Measurements from ENCODE around the gene SNX3. TPM values are rescaled to one million over a fixed set of nuclear protein-coding genes. Genes with fewer than 3 reads are reported as not detected.
"Not testable (repeated sequence)": the region's sequence is repeated elsewhere in the genome, so short reads cannot be mapped to it uniquely, and the experiment has no call there.

SNX3 gene
- 67.8 and 122 TPM in 2 replicates for total RNA-seq (ENCODE audit: low replicate concordance)

DNA sequence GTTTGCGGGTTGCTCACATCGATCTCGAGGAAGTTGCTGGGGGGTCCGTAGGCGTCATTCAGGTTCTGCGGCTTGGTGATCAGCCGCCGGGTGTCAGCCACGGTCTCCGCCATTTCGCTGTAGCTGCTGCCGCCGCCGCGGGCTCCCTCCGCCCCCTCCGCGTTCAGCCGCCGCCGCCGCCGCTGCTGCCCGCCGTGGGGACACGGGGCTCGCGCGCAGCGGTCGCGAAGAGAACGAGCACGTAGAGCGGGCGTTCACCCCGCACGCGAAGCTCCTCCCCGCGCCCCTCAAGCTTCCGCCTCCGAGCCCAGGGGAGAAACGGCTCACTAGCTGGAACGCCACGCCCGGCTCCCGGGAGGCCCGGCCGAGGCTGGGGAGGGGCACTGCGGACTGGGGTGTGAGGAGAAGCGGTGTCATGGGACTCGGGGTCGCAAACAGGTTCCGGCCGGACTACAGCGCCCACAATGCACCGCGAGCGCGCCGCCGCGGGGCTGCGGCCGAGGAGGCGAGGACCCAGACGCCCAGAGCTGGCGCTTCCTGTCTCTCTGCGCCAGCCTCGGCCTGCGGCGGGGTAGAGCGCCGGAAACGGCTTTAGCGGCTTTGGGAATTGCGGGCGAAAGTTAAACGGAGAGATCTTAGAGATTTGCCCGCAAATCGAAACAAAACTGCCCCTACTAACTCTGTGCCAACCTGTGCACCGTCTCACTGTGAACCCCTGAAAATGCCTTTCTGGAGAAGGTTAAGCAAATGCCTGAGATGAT is at the start of gene SNX3:
Gene SNX3, minus strand, starts transcription at position 232 of the 761 bp plus-strand sequence. Its CDS starts 119 bp downstream, at position 113.
- Histone ChIP-seq H3K27ac (peak within 1 kb of the TSS; percentile 68), H4K20me1 (ENCODE audit: low read depth) (peaks cover 1% of the 10 kb centered on the region), H3K27me3 (no peaks in the 10 kb centered on the region), H3K9ac (peak within 1 kb of the TSS; percentile 55), H3K79me2 (ENCODE audit: low read depth) (peaks cover 20% of the 10 kb centered on the region), H3K9me3 (ENCODE audit: low read depth) (no peaks in the 10 kb centered on the region), H3K4me2 (peak within 1 kb of the TSS; percentile 80), H2AFZ (replicated peaks) (peak within 1 kb of the TSS; percentile 95), H3K4me1 (peaks cover 5% of the 10 kb centered on the region), H3K4me3 (peak within 1 kb of the TSS; percentile 80), H3K36me3 (no peaks in the 10 kb centered on the region), H3F3A (ENCODE audit: low read depth) (peaks cover 16% of the 10 kb centered on the region)
- TF ChIP-seq EZH2phosphoT487 (IDR thresholded peaks at IDR 0.05) (peak; percentile 8), EZH2 (IDR thresholded peaks at IDR 0.05) (peak; percentile 61)
- TF ChIP-seq, protein P1, sequence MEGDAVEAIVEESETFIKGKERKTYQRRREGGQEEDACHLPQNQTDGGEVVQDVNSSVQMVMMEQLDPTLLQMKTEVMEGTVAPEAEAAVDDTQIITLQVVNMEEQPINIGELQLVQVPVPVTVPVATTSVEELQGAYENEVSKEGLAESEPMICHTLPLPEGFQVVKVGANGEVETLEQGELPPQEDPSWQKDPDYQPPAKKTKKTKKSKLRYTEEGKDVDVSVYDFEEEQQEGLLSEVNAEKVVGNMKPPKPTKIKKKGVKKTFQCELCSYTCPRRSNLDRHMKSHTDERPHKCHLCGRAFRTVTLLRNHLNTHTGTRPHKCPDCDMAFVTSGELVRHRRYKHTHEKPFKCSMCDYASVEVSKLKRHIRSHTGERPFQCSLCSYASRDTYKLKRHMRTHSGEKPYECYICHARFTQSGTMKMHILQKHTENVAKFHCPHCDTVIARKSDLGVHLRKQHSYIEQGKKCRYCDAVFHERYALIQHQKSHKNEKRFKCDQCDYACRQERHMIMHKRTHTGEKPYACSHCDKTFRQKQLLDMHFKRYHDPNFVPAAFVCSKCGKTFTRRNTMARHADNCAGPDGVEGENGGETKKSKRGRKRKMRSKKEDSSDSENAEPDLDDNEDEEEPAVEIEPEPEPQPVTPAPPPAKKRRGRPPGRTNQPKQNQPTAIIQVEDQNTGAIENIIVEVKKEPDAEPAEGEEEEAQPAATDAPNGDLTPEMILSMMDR (IDR thresholded peaks at IDR 0.05): peak; percentile 11
- DNase-seq (ENCODE audit: low spot score): peak; percentile 97
- Mint-ChIP-seq H3K9me3 (no peaks in the 10 kb centered on the region), H3K4me1 (peaks cover 10% of the 10 kb centered on the region), H3K4me3 (peak within 1 kb of the TSS; percentile 91), H3K27ac (peak within 1 kb of the TSS; percentile 82), H3K27me3 (ENCODE audit: insufficient read depth, low read depth) (peaks cover 4% of the 10 kb centered on the region), H3K36me3 (peaks cover 4% of the 10 kb centered on the region)

DNA sequence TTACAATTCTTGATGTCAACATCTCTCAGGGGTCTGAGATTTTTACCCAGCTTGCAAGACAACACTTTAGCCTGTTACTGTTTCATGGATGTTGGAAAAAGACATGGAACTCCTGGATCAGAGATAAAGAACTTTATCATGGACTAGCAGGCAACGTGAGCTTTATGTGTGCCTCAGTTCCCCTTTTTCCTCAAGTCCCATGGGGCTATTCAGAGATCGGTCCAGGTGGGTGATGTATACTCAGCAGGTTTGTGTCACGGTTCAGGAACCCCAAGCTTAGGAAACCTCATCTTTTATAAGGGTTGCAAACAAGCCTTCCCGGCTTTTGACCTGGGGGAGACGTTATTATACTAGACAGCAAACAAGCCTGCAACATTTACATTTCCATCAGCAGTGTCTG is 49.0 kb upstream of the SNX3 start:
- peaks cover 6% of the 10 kb centered on the region for H3K27me3 Mint-ChIP-seq (ENCODE audit: insufficient read depth, low read depth)

DNA sequence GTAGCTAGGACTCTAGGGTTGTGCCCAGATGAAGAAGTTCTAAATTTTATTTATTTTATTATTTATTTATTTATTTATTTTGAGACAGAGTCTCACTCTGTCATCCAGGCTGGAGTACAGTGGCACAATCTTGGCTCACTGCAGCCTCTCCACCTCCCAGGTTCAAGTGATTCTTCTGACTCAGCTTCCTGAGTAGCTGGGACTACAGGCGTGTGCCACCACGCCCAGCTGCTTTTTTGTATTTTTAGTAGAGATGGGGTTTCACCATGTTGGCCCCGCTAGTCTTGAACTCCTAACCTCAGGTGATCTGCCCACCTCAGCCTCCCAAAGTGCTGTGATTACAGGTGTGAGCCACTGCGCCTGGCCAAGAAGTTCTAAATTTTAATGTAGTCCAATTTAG is 47.8 kb upstream of the SNX3 start:
- H3K4me1 ChIP-seq; H3K9me3 Mint-ChIP-seq; H3K27ac Mint-ChIP-seq; H2AFZ ChIP-seq (replicated peaks); H3K9ac ChIP-seq; H3K79me2 ChIP-seq (ENCODE audit: low read depth); H3K36me3 Mint-ChIP-seq; H3K9me3 ChIP-seq (ENCODE audit: low read depth); H3K27ac ChIP-seq; H3K36me3 ChIP-seq; H3F3A ChIP-seq (ENCODE audit: low read depth); H3K4me3 Mint-ChIP-seq; DNase-seq (ENCODE audit: low spot score); H4K20me1 ChIP-seq (ENCODE audit: low read depth); H3K27me3 Mint-ChIP-seq (ENCODE audit: insufficient read depth, low read depth); H3K4me1 Mint-ChIP-seq; H3K4me2 ChIP-seq; H3K4me3 ChIP-seq; H3K27me3 ChIP-seq: not testable (repeated sequence)

More for the DNA sequence above, 49.0 kb upstream of the SNX3 start:
- H3K27ac Mint-ChIP-seq: no peak overlapping the region
- H3K4me1 Mint-ChIP-seq: no peaks in the 10 kb centered on the region
- Histone ChIP-seq H3K4me1 (no peaks in the 10 kb centered on the region), H3K79me2 (ENCODE audit: low read depth) (no peaks in the 10 kb centered on the region), H3K9ac (no peak overlapping the region), H3K4me3 (no peak overlapping the region), H3K4me2 (no peak overlapping the region), H4K20me1 (ENCODE audit: low read depth) (no peaks in the 10 kb centered on the region), H3K9me3 (ENCODE audit: low read depth) (no peaks in the 10 kb centered on the region), H3K27ac (no peak overlapping the region), H3F3A (ENCODE audit: low read depth) (no peaks in the 10 kb centered on the region), H2AFZ (replicated peaks) (no peak overlapping the region), H3K36me3 (no peaks in the 10 kb centered on the region), H3K27me3 (no peaks in the 10 kb centered on the region)
- H3K9me3 Mint-ChIP-seq: no peaks in the 10 kb centered on the region
- DNase-seq (ENCODE audit: low spot score): no peak
- H3K4me3 Mint-ChIP-seq: no peak overlapping the region
- no peaks in the 10 kb centered on the region for H3K36me3 Mint-ChIP-seq
- TF ChIP-seq EZH2 (IDR thresholded peaks at IDR 0.05) (no peak), EZH2phosphoT487 (IDR thresholded peaks at IDR 0.05) (no peak)
- TF ChIP-seq, protein P1 (IDR thresholded peaks at IDR 0.05): no peak

DNA sequence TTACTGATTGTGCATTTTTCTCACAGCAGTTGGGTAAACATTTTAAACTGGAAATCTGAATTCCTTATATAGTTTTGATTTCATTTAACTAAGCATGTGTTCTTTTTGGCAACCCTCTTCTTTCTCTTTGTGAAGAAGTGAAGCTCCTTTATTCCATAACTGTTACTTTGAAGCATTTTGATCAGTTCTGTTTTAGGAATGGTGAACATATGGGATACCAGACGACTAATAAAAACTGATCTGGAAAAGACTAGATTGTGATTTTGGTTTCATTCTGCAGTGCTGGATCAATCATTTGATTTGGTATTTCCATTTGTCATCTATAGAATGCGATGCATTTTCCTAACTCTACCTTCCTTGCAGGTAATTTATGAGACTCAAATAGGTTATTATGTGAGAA is 43.8 kb upstream of the SNX3 start:
- H3K27ac ChIP-seq: no peak overlapping the region
- no peak for DNase-seq (ENCODE audit: low spot score)
- no peak overlapping the region for H3K9ac ChIP-seq
- H3K4me3 Mint-ChIP-seq: no peak overlapping the region
- H3K27me3 Mint-ChIP-seq (ENCODE audit: insufficient read depth, low read depth): peaks cover 2% of the 10 kb centered on the region
- H3K9me3 ChIP-seq (ENCODE audit: low read depth): no peaks in the 10 kb centered on the region
- no peaks in the 10 kb centered on the region for H4K20me1 ChIP-seq (ENCODE audit: low read depth)
- H3K79me2 ChIP-seq (ENCODE audit: low read depth): no peaks in the 10 kb centered on the region
- H3K4me3 ChIP-seq: no peak overlapping the region
- H3K4me1 ChIP-seq: no peaks in the 10 kb centered on the region
- H3K36me3 Mint-ChIP-seq: peaks cover 6% of the 10 kb centered on the region
- no peak overlapping the region for H3K4me2 ChIP-seq
- TF ChIP-seq EZH2phosphoT487 (IDR thresholded peaks at IDR 0.05) (no peak), EZH2 (IDR thresholded peaks at IDR 0.05) (no peak)
- TF ChIP-seq, protein P1 (IDR thresholded peaks at IDR 0.05): no peak
- no peaks in the 10 kb centered on the region for H3K27me3 ChIP-seq
- no peaks in the 10 kb centered on the region for H3K4me1 Mint-ChIP-seq
- no peak overlapping the region for H2AFZ ChIP-seq (replicated peaks)
- no peaks in the 10 kb centered on the region for H3F3A ChIP-seq (ENCODE audit: low read depth)
- no peak overlapping the region for H3K27ac Mint-ChIP-seq
- H3K36me3 ChIP-seq: no peaks in the 10 kb centered on the region
- peaks cover 5% of the 10 kb centered on the region for H3K9me3 Mint-ChIP-seq

All from neural progenitor cell (in vitro differentiated cells).